ENCODE data around the gene ATXN7L1.

ATXN7L1 gene

DNA sequence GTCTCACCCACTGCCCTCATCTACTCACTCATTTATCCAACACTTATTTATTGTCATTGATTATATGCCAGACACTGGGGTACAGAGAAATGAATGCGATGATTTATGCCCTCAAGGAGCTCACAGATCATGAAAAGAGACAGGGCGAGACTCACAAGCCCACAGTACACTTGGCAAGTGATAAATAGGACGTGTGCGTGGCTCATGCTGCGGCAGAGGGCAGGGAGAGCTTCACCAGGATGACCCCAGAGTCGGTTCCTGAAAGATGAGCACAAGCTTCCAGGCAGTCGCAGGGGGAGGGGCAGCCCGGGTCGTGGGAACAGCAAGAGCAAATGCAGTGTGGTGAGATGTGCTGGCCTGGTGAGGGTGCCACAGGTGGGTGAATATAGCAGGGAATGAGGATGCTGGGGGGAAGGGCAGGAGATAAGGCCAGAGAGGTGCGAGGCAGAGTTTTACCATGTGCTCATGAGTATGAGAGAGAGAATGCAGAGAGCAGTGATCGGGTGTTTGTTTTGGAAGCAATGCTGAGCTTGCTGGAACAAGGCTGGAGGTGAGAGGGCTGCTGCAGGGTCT lies 70.9 kb downstream of the ATXN7L1 start:
- Histone ChIP-seq H3K27me3 (ENCODE audit: control insufficient read depth in 2 of 2, insufficient read depth in 2 of 2, low read length in 2 of 2) (no peaks in the 10 kb centered on the region), H3K4me3 (ENCODE audit: low read length in 2 of 2) (no peak overlapping the region), H3K36me3 (ENCODE audit: control insufficient read depth in 2 of 2, insufficient read depth in 2 of 2, low read length in 2 of 2) (no peaks in the 10 kb centered on the region), H3K4me1 (ENCODE audit: control insufficient read depth in 2 of 2, insufficient read depth in 2 of 2, low read length in 2 of 2) (peaks cover 3 to 11% of the 10 kb centered on the region in 2 donors), H3K9ac (ENCODE audit: low read depth in 1 of 2, low read length in 2 of 2) (no peak overlapping the region), H3K9me3 (ENCODE audit: control insufficient read depth in 2 of 2, low read length in 2 of 2) (no peaks in the 10 kb centered on the region), H3K27ac (ENCODE audit: low read depth in 2 of 2, low read length in 2 of 2) (no peak overlapping the region)

DNA sequence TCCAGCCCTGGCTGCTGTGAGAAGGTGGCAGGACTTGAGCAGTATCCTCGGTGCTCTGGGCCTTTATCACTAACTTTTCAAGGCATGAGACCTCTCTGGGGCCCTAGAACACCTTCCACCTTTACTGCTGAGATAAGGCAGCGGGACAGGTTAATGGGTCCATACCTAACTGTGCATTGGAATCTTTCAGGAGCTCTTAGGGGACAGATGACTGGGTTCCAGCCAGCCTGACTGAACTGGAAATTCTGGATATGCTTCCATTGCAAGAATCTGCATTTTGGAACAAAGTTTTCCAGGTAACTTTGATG lies 73.0 kb downstream of the ATXN7L1 start:
- H3K4me1 ChIP-seq (ENCODE audit: control insufficient read depth in 2 of 2, insufficient read depth in 2 of 2, low read length in 2 of 2): peaks cover 0 to 7% of the 10 kb centered on the region in 2 donors
- H3K9ac ChIP-seq (ENCODE audit: low read depth in 1 of 2, low read length in 2 of 2): no peak overlapping the region
- no peak overlapping the region for H3K4me3 ChIP-seq (ENCODE audit: low read length in 2 of 2)
- H3K36me3 ChIP-seq (ENCODE audit: control insufficient read depth in 2 of 2, insufficient read depth in 2 of 2, low read length in 2 of 2): peaks cover 0 to under 1% of the 10 kb centered on the region in 2 donors
- no peak overlapping the region for H3K27ac ChIP-seq (ENCODE audit: low read depth in 2 of 2, low read length in 2 of 2)
- no peaks in the 10 kb centered on the region for H3K9me3 ChIP-seq (ENCODE audit: control insufficient read depth in 2 of 2, low read length in 2 of 2)
- H3K27me3 ChIP-seq (ENCODE audit: control insufficient read depth in 2 of 2, insufficient read depth in 2 of 2, low read length in 2 of 2): no peaks in the 10 kb centered on the region

DNA sequence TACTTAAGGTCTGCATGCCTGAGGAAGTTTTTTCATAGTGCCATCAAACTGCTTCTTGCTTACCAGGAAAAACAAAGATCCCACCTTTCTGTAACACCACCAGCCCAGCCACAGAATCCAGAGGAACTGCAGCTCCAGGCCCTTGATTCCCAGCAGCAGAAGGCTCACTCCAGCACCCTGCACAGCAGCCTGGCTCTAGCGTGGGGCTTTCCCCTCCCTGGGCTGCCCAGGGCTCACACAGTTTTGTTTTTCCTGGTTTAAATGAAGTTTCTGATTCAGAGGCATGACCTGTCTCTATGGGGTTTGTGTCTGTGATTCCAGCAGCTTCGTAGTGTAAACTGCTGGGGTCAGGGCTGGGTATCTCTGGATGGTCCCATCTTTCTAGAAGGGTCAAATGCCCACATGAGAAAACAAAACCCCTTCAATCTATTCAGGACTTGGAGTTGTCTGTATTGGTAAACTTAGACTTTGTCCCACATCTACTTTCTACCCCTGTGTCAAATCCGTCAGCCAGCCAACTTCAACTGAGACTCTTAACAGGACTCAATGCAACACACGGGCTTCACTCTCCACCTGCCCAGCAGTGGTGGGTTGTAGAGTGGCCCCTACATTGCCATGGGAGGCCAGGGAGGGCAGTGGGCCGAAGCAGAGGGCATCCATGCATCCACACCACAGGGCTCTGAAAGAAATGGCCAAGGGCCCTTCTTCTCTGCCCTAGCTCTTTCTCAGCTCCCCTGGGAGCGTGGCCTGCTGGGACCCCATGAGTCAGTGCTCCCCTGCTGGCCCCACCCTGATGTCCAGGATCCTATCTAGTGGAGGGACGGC lies 73.6 kb downstream of the ATXN7L1 start:
- Histone ChIP-seq H3K27ac (ENCODE audit: low read depth in 2 of 2, low read length in 2 of 2) (no peak overlapping the region), H3K4me3 (ENCODE audit: low read length in 2 of 2) (no peak overlapping the region), H3K9me3 (ENCODE audit: control insufficient read depth in 2 of 2, low read length in 2 of 2) (no peaks in the 10 kb centered on the region), H3K4me1 (ENCODE audit: control insufficient read depth in 2 of 2, insufficient read depth in 2 of 2, low read length in 2 of 2) (peaks cover 0 to 7% of the 10 kb centered on the region in 2 donors), H3K27me3 (ENCODE audit: control insufficient read depth in 2 of 2, insufficient read depth in 2 of 2, low read length in 2 of 2) (no peaks in the 10 kb centered on the region), H3K9ac (ENCODE audit: low read depth in 1 of 2, low read length in 2 of 2) (no peak overlapping the region), H3K36me3 (ENCODE audit: control insufficient read depth in 2 of 2, insufficient read depth in 2 of 2, low read length in 2 of 2) (peaks cover 0 to 3% of the 10 kb centered on the region in 2 donors)

DNA sequence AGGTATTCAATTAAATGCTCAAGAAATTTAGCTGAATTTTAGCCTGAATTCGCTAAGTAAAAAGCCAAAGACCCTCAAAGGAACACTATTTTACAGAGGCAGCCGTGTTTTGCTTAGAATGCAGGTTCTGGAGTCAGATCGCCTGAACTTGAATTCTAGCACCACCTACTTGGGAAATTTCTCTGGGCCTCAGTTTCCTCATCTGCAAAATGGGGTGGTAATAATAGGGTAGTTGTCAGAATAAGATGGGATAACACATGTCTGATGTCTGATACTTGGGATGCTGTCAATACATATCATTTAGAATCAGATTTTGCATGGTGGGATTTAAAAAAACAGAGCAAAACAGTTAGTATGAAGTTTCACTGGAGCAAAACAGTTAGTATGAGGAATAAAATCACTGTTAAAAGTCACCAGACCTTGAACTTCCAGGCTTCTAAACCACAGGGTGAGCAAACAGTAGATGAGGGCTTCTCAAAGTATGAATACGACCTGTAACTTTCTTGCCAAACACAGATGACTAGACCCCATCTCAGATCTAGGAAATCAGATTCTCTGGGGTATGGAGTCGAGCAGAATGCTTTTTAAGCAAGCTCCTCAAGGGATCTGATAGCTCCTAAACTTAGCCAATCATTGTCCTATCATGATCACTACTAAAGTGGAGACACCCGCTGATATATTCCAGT lies 75.4 kb downstream of the ATXN7L1 start:
- peaks cover 0 to 7% of the 10 kb centered on the region in 2 donors for H3K4me1 ChIP-seq (ENCODE audit: control insufficient read depth in 2 of 2, insufficient read depth in 2 of 2, low read length in 2 of 2)
- H3K4me3 ChIP-seq (ENCODE audit: low read length in 2 of 2): no peak overlapping the region
- no peak overlapping the region for H3K9ac ChIP-seq (ENCODE audit: low read depth in 1 of 2, low read length in 2 of 2)
- no peaks in the 10 kb centered on the region for H3K27me3 ChIP-seq (ENCODE audit: control insufficient read depth in 2 of 2, insufficient read depth in 2 of 2, low read length in 2 of 2)
- H3K36me3 ChIP-seq (ENCODE audit: control insufficient read depth in 2 of 2, insufficient read depth in 2 of 2, low read length in 2 of 2): peaks cover 0 to 3% of the 10 kb centered on the region in 2 donors
- no peak overlapping the region for H3K27ac ChIP-seq (ENCODE audit: low read depth in 2 of 2, low read length in 2 of 2)
- no peaks in the 10 kb centered on the region for H3K9me3 ChIP-seq (ENCODE audit: control insufficient read depth in 2 of 2, low read length in 2 of 2)

DNA sequence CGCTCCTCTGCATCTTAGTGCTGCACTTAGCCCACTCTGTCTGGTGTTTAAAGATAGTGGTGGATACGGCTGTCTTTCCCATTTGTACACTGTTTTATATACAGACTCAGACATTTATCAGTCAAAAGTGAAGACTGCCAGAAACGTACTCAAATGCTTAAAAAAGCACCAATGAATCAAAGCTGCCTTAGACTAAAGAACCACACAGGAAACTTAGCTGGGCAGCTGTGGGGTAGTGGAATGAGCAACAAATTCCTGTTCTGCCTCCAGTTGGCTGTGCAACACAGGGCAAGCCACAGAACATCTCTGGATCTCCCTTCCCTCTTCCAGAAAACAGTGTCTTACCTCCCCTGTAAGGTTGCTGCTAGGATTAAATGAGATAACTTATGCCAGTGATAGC lies 76.0 kb downstream of the ATXN7L1 start:
- H3K27ac ChIP-seq (ENCODE audit: low read depth in 2 of 2, low read length in 2 of 2): no peak overlapping the region

DNA sequence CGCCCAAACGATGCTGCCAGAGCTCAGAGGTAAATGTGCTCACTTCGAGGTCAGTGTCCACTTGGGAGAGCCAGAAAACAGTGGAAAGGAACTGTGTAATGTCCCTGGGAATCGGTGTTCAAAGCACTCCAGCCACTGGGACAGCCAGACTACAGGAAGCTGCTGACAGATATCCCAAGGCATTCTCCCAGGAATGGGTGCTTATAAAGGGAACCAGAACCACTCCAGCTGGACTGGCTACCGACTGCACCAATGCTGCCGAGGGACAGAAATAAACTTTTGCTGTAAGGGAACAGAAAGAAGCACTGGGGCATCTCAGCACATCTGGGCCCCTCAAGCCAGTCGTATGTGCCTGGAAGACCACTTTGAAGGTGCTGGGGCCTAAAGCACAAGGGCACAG lies 76.7 kb downstream of the ATXN7L1 start:
- Histone ChIP-seq H3K4me1 (ENCODE audit: control insufficient read depth in 2 of 2, insufficient read depth in 2 of 2, low read length in 2 of 2) (peaks cover 0 to 7% of the 10 kb centered on the region in 2 donors), H3K27ac (ENCODE audit: low read depth in 2 of 2, low read length in 2 of 2) (no peak overlapping the region)

More for the DNA sequence above, 76.0 kb downstream of the ATXN7L1 start:
- Histone ChIP-seq H3K4me1 (ENCODE audit: control insufficient read depth in 2 of 2, insufficient read depth in 2 of 2, low read length in 2 of 2) (peaks cover 0 to 7% of the 10 kb centered on the region in 2 donors), H3K9me3 (ENCODE audit: control insufficient read depth in 2 of 2, low read length in 2 of 2) (no peaks in the 10 kb centered on the region), H3K27me3 (ENCODE audit: control insufficient read depth in 2 of 2, insufficient read depth in 2 of 2, low read length in 2 of 2) (no peaks in the 10 kb centered on the region), H3K36me3 (ENCODE audit: control insufficient read depth in 2 of 2, insufficient read depth in 2 of 2, low read length in 2 of 2) (peaks cover 0 to 3% of the 10 kb centered on the region in 2 donors), H3K9ac (ENCODE audit: low read depth in 1 of 2, low read length in 2 of 2) (no peak overlapping the region), H3K4me3 (ENCODE audit: low read length in 2 of 2) (no peak overlapping the region)

DNA sequence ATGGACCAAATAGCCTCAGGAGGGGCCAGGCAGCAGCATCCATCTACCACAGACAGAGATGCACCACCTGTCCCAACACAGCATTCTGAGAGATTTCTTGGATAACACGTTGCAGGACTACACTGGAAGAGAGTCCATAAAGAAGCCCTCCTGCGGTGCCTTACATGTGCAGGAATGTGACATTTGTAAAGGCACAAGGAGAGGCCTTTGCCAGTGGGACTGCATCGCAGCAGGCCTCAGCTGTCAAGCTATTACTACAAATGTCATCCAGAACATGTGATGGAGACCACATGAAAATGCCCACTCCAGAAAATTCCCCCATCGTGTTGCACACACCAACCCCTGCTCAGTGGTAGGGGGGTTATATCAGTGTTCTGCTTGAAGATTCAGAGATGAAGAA lies 77.4 kb downstream of the ATXN7L1 start:
- Histone ChIP-seq H3K27ac (ENCODE audit: low read depth in 2 of 2, low read length in 2 of 2) (no peak overlapping the region), H3K9me3 (ENCODE audit: control insufficient read depth in 2 of 2, low read length in 2 of 2) (no peaks in the 10 kb centered on the region), H3K4me3 (ENCODE audit: low read length in 2 of 2) (no peak overlapping the region), H3K27me3 (ENCODE audit: control insufficient read depth in 2 of 2, insufficient read depth in 2 of 2, low read length in 2 of 2) (no peaks in the 10 kb centered on the region), H3K4me1 (ENCODE audit: control insufficient read depth in 2 of 2, insufficient read depth in 2 of 2, low read length in 2 of 2) (peaks cover 0 to 7% of the 10 kb centered on the region in 2 donors), H3K9ac (ENCODE audit: low read depth in 1 of 2, low read length in 2 of 2) (no peak overlapping the region), H3K36me3 (ENCODE audit: control insufficient read depth in 2 of 2, insufficient read depth in 2 of 2, low read length in 2 of 2) (peaks cover 0 to 5% of the 10 kb centered on the region in 2 donors)

More for the DNA sequence above, 76.7 kb downstream of the ATXN7L1 start:
- no peaks in the 10 kb centered on the region for H3K9me3 ChIP-seq (ENCODE audit: control insufficient read depth in 2 of 2, low read length in 2 of 2)
- H3K36me3 ChIP-seq (ENCODE audit: control insufficient read depth in 2 of 2, insufficient read depth in 2 of 2, low read length in 2 of 2): peaks cover 0 to 3% of the 10 kb centered on the region in 2 donors
- H3K9ac ChIP-seq (ENCODE audit: low read depth in 1 of 2, low read length in 2 of 2): no peak overlapping the region
- no peaks in the 10 kb centered on the region for H3K27me3 ChIP-seq (ENCODE audit: control insufficient read depth in 2 of 2, insufficient read depth in 2 of 2, low read length in 2 of 2)
- no peak overlapping the region for H3K4me3 ChIP-seq (ENCODE audit: low read length in 2 of 2)

DNA sequence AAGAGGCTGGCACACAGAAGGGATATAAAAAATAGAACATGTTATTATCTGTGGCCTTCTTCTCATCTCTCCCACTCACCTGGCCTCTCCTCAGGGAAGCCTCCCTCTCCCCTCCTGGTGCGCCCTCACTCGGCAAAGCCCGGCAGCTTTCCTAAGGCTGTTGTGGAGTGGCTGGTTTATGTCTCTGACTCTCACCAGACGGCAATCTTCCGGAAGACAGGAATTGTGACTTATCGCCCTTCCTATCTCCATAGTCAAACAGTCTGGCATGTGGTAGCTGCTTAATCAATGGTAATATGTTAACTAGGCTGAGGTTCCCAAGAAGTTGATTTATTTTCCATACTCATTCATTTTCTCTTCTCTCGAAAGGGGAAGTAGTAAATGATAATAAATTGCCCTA lies 78.7 kb downstream of the ATXN7L1 start:
- no peak overlapping the region for H3K9ac ChIP-seq (ENCODE audit: low read depth in 1 of 2, low read length in 2 of 2)
- peaks cover 0 to 5% of the 10 kb centered on the region in 2 donors for H3K36me3 ChIP-seq (ENCODE audit: control insufficient read depth in 2 of 2, insufficient read depth in 2 of 2, low read length in 2 of 2)
- H3K27ac ChIP-seq (ENCODE audit: low read depth in 2 of 2, low read length in 2 of 2): no peak overlapping the region
- H3K4me1 ChIP-seq (ENCODE audit: control insufficient read depth in 2 of 2, insufficient read depth in 2 of 2, low read length in 2 of 2): no peaks in the 10 kb centered on the region
- no peak overlapping the region for H3K4me3 ChIP-seq (ENCODE audit: low read length in 2 of 2)
- H3K27me3 ChIP-seq (ENCODE audit: control insufficient read depth in 2 of 2, insufficient read depth in 2 of 2, low read length in 2 of 2): no peaks in the 10 kb centered on the region
- no peaks in the 10 kb centered on the region for H3K9me3 ChIP-seq (ENCODE audit: control insufficient read depth in 2 of 2, low read length in 2 of 2)

DNA sequence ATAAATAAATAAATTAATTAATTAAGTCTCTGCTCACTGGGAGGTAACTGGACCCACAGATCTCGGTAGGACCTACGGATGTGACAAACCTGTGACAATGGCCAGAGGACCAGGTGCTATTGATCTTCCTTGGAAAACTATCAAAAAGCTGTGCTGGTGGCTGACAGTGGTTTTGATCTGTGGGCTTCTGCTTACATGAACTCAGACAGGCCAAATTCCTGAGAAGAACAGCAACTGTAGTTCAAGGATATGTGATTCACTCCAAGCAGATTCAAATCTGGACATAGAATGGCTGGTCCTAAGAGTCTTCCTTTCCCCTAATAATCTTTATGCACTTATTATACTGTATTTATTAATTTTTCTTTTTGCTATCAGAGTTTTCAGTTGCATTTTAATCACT lies 80.0 kb downstream of the ATXN7L1 start:
- Histone ChIP-seq H3K27me3 (ENCODE audit: control insufficient read depth in 2 of 2, insufficient read depth in 2 of 2, low read length in 2 of 2) (no peaks in the 10 kb centered on the region), H3K27ac (ENCODE audit: low read depth in 2 of 2, low read length in 2 of 2) (no peak overlapping the region), H3K36me3 (ENCODE audit: control insufficient read depth in 2 of 2, insufficient read depth in 2 of 2, low read length in 2 of 2) (peaks cover 0 to 5% of the 10 kb centered on the region in 2 donors), H3K9ac (ENCODE audit: low read depth in 1 of 2, low read length in 2 of 2) (no peak overlapping the region), H3K4me3 (ENCODE audit: low read length in 2 of 2) (no peak overlapping the region), H3K4me1 (ENCODE audit: control insufficient read depth in 2 of 2, insufficient read depth in 2 of 2, low read length in 2 of 2) (no peaks in the 10 kb centered on the region), H3K9me3 (ENCODE audit: control insufficient read depth in 2 of 2, low read length in 2 of 2) (no peaks in the 10 kb centered on the region)
